ENCODE data around the gene NTSR1. TPM values are rescaled to one million over a fixed set of nuclear protein-coding genes. Genes with fewer than 3 reads are reported as not detected.

Gene NTSR1
- total RNA-seq, 5 donors from 2014 or later (not counting 1 experiment from before 2014, with no cell fraction given) = 0.33 to 0.63 (median 0.53) TPM; not detected in 2

- H3K9me3 ChIP-seq = no peaks in the 10 kb centered on the region
- H3K27ac Mint-ChIP-seq = peak overlapping the region in 1 of 2 donors; percentile 2
- H3K4me1 ChIP-seq (ENCODE audit: control insufficient read depth in 1 of 2, extremely low read depth in 1 of 2, insufficient read depth in 2 of 2, low read length in 2 of 2) = peaks cover 10 to 28% of the 10 kb centered on the region in 2 experiments
- WGBS (ENCODE audit: insufficient coverage) = 97% methylated on average over 6 of the region's 6 CpGs
- peaks cover 3 to 23% of the 10 kb centered on the region in 2 experiments for H3K27me3 ChIP-seq (replicated peaks in 1 of 2; ENCODE audit: control insufficient read depth in 2 of 2, extremely low read depth in 1 of 2, insufficient read depth in 2 of 2, low read length in 1 of 2)
- H3K4me3 ChIP-seq (ENCODE audit: control insufficient read depth in 1 of 2, extremely low read depth in 1 of 2, low read length in 1 of 2) = no peak overlapping the region
- ChIA-PET CTCF (no interaction called here), POLR2A (no interaction called here)
- DNase-seq (no peak), ATAC-seq (replicated peaks in 1 of 4) (no peak)
- H3K36me3 ChIP-seq (ENCODE audit: control insufficient read depth in 2 of 2, extremely low read depth in 1 of 2, insufficient read depth in 1 of 2, low read length in 1 of 2) = no peaks in the 10 kb centered on the region
- no peaks in the 10 kb centered on the region for H3K36me3 Mint-ChIP-seq
- peaks cover 0 to 4% (median 0%) of the 10 kb centered on the region in 3 donors for H3K9me3 Mint-ChIP-seq
- peaks cover 10 to 43% (median 26%) of the 10 kb centered on the region in 3 donors for H3K4me1 Mint-ChIP-seq
- H3K27ac ChIP-seq (ENCODE audit: low read length) = no peak overlapping the region
- H3K27me3 Mint-ChIP-seq = peaks cover 6 to 16% of the 10 kb centered on the region in 2 donors
- H3K4me3 Mint-ChIP-seq = no peak overlapping the region
These were observed 6.2 kb downstream of the NTSR1 start for GRCh38 chr20:62714799-62715198.

- peaks cover 4 to 12% of the 10 kb centered on the region in 2 donors for H3K27me3 Mint-ChIP-seq
- no peaks in the 10 kb centered on the region for H3K9me3 ChIP-seq
- H3K36me3 Mint-ChIP-seq = peaks cover under 1% of the 10 kb centered on the region
- ATAC-seq (replicated peaks in 1 of 4) (no peak), DNase-seq (no peak)
- H3K9me3 Mint-ChIP-seq = peaks cover 0 to 5% (median under 1%) of the 10 kb centered on the region in 3 donors
- peaks cover 10 to 40% (median 26%) of the 10 kb centered on the region in 3 donors for H3K4me1 Mint-ChIP-seq
- no peak overlapping the region for H3K4me3 Mint-ChIP-seq
- H3K27ac Mint-ChIP-seq = peak overlapping the region in 1 of 2 donors; percentile 2
- ChIA-PET CTCF (interaction anchor here in 1 of 2 donors (0.5 kb wide), 1 partner anchor 79 kb away, joined by 3 read pairs; no protein-coding TSS in a partner anchor), POLR2A (no interaction called here)
- H3K4me3 ChIP-seq (ENCODE audit: control insufficient read depth in 1 of 2, extremely low read depth in 1 of 2, low read length in 1 of 2) = no peak overlapping the region
- H3K4me1 ChIP-seq (ENCODE audit: control insufficient read depth in 1 of 2, extremely low read depth in 1 of 2, insufficient read depth in 2 of 2, low read length in 2 of 2) = peaks cover 10 to 28% of the 10 kb centered on the region in 2 experiments
- H3K36me3 ChIP-seq (ENCODE audit: control insufficient read depth in 2 of 2, extremely low read depth in 1 of 2, insufficient read depth in 1 of 2, low read length in 1 of 2) = no peaks in the 10 kb centered on the region
- 87% methylated on average over 10 of the region's 10 CpGs for WGBS (ENCODE audit: insufficient coverage)
- no peak overlapping the region for H3K27ac ChIP-seq (ENCODE audit: low read length)
- H3K27me3 ChIP-seq (replicated peaks in 1 of 2; ENCODE audit: control insufficient read depth in 2 of 2, extremely low read depth in 1 of 2, insufficient read depth in 2 of 2, low read length in 1 of 2) = peaks cover 2 to 19% of the 10 kb centered on the region in 2 experiments
These were observed 6.6 kb downstream of the NTSR1 start for GRCh38 chr20:62715201-62715600.

DNA sequence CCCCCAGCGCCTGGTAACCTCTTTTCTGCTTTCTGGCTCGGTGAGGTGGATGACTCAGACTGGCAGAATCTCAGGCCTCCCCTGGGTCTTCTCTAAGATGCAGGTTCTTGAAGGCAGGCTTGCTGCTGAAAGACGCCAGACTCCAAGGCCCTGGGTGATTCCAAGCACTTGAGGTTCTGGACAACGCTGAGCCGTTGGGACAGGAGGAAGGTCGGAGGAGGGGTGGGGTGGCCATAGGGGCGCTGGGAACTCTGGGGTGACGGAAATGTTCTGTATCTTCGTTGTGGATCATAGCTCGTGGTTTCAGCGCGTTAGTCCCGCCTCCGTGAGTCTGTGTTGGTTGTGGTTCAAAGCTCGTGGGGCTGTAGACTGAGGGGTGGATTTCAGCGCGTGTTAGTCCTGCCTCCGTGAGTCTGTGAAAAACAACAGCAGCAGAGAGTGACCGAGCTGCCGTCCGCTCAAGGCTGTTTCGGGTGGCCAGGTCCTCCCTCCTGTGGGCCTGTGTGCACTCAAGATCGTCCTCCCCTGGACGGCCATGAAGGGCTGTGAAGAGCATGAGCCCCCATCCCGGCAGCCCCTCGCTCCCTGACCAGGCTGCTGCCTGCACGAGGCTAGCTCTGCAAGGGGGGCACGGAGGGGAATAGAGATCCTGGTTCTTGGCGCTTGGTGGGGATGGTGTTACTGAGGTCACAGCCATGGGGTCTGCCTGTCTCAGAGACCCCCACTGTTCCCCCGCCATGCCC lies 7.7 kb downstream of the NTSR1 start:
- peaks cover 0 to 8% of the 10 kb centered on the region in 2 experiments for H3K27me3 ChIP-seq (replicated peaks in 1 of 2; ENCODE audit: control insufficient read depth in 2 of 2, extremely low read depth in 1 of 2, insufficient read depth in 2 of 2, low read length in 1 of 2)
- POLR2A ChIA-PET = no interaction called here
- ATAC-seq (replicated peaks in 1 of 4) (peak; percentile 93 to 98 (median 95)), DNase-seq (peak in 32 of 35 experiments; percentile 17 to 67 (median 39))
- H3K27ac ChIP-seq (ENCODE audit: low read length) = peak overlapping the region; percentile 60
- Mint-ChIP-seq H3K27ac (peak overlapping the region; percentile 86 to 90), H3K4me1 (peaks cover 10 to 38% (median 26%) of the 10 kb centered on the region in 3 donors), H3K36me3 (peaks cover 4% of the 10 kb centered on the region), H3K9me3 (peaks cover 6 to 14% (median 9%) of the 10 kb centered on the region in 3 donors), H3K4me3 (peak overlapping the region; percentile 55 to 74 (median 56)), H3K27me3 (peaks cover 0 to 3% of the 10 kb centered on the region in 2 donors)
- CTCF ChIA-PET = no interaction called here
- no peak overlapping the region for H3K4me3 ChIP-seq (ENCODE audit: control insufficient read depth in 1 of 2, extremely low read depth in 1 of 2, low read length in 1 of 2)
- no peaks in the 10 kb centered on the region for H3K36me3 ChIP-seq (ENCODE audit: control insufficient read depth in 2 of 2, extremely low read depth in 1 of 2, insufficient read depth in 1 of 2, low read length in 1 of 2)
- peaks cover 2% of the 10 kb centered on the region for H3K9me3 ChIP-seq
- WGBS (ENCODE audit: insufficient coverage) = 31% methylated on average over 28 of the region's 30 CpGs
- peaks cover 8 to 28% of the 10 kb centered on the region in 2 experiments for H3K4me1 ChIP-seq (ENCODE audit: control insufficient read depth in 1 of 2, extremely low read depth in 1 of 2, insufficient read depth in 2 of 2, low read length in 2 of 2)

- Mint-ChIP-seq H3K4me1 (peaks cover 15 to 44% (median 32%) of the 10 kb centered on the region in 3 donors), H3K27me3 (no peaks in the 10 kb centered on the region), H3K9me3 (peaks cover 11 to 20% (median 14%) of the 10 kb centered on the region in 3 donors), H3K27ac (peak overlapping the region; percentile 86 to 90), H3K4me3 (no peak overlapping the region), H3K36me3 (peaks cover 4% of the 10 kb centered on the region)
- Histone ChIP-seq H3K27me3 (replicated peaks in 1 of 2; ENCODE audit: control insufficient read depth in 2 of 2, extremely low read depth in 1 of 2, insufficient read depth in 2 of 2, low read length in 1 of 2) (peaks cover 0 to 8% of the 10 kb centered on the region in 2 experiments), H3K4me1 (ENCODE audit: control insufficient read depth in 1 of 2, extremely low read depth in 1 of 2, insufficient read depth in 2 of 2, low read length in 2 of 2) (peaks cover 8 to 28% of the 10 kb centered on the region in 2 experiments), H3K36me3 (ENCODE audit: control insufficient read depth in 2 of 2, extremely low read depth in 1 of 2, insufficient read depth in 1 of 2, low read length in 1 of 2) (no peaks in the 10 kb centered on the region), H3K4me3 (ENCODE audit: control insufficient read depth in 1 of 2, extremely low read depth in 1 of 2, low read length in 1 of 2) (no peak overlapping the region), H3K27ac (ENCODE audit: low read length) (no peak overlapping the region), H3K9me3 (peaks cover 4% of the 10 kb centered on the region)
- DNase-seq = no peak
- 89% methylated on average over 11 of the region's 11 CpGs for WGBS (ENCODE audit: insufficient coverage)
- ChIA-PET POLR2A (no interaction called here), CTCF (no interaction called here)
- no peak for ATAC-seq (replicated peaks in 1 of 4)
These were observed 8.3 kb downstream of the NTSR1 start for GRCh38 chr20:62716941-62717310.

GRCh38 chr20:62717933-62718332 lies 9.3 kb downstream of the NTSR1 start:
- ChIA-PET CTCF (no interaction called here), POLR2A (no interaction called here)
- ATAC-seq (replicated peaks in 1 of 4) = no peak
- WGBS (ENCODE audit: insufficient coverage) = 65% methylated on average over 18 of the region's 18 CpGs
- Mint-ChIP-seq H3K4me3 (no peak overlapping the region), H3K27ac (no peak overlapping the region), H3K36me3 (peaks cover 8% of the 10 kb centered on the region), H3K27me3 (peaks cover 0 to 3% of the 10 kb centered on the region in 2 donors), H3K9me3 (peaks cover 11 to 25% (median 20%) of the 10 kb centered on the region in 3 donors), H3K4me1 (peaks cover 15 to 44% (median 32%) of the 10 kb centered on the region in 3 donors)
- no peak overlapping the region for H3K4me3 ChIP-seq (ENCODE audit: control insufficient read depth in 1 of 2, extremely low read depth in 1 of 2, low read length in 1 of 2)
- peaks cover 8 to 28% of the 10 kb centered on the region in 2 experiments for H3K4me1 ChIP-seq (ENCODE audit: control insufficient read depth in 1 of 2, extremely low read depth in 1 of 2, insufficient read depth in 2 of 2, low read length in 2 of 2)
- H3K27ac ChIP-seq (ENCODE audit: low read length) = no peak overlapping the region
- peaks cover 4% of the 10 kb centered on the region for H3K9me3 ChIP-seq
- H3K36me3 ChIP-seq (ENCODE audit: control insufficient read depth in 2 of 2, extremely low read depth in 1 of 2, insufficient read depth in 1 of 2, low read length in 1 of 2) = no peaks in the 10 kb centered on the region
- peaks cover 0 to 12% of the 10 kb centered on the region in 2 experiments for H3K27me3 ChIP-seq (replicated peaks in 1 of 2; ENCODE audit: control insufficient read depth in 2 of 2, extremely low read depth in 1 of 2, insufficient read depth in 2 of 2, low read length in 1 of 2)
- DNase-seq = no peak

DNA sequence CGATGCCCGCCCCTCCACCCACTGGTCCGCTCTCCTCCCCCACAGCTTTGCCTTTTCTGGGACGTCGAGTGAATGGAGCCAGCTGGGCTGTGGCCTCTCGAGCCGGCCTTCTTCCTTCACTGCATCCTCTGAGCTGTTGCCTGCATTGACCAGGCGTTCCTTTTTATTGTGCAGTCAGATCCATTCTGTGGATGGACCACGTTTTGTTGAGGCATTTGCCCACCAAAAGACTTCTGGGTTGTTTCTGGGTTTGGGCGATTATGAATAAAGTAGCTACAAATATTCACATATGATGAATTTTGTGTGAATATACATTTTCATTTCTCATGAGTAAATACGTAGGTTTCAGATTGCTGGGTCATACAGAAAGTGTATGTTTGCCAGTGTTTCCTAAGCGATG lies 9.9 kb downstream of the NTSR1 start:
- Mint-ChIP-seq H3K27me3 (peaks cover 0 to 3% of the 10 kb centered on the region in 2 donors), H3K27ac (no peak overlapping the region)
- CTCF ChIA-PET = no interaction called here

More for the DNA sequence above, 9.9 kb downstream of the NTSR1 start:
- no peak overlapping the region for H3K4me3 Mint-ChIP-seq
- peaks cover 11 to 25% (median 20%) of the 10 kb centered on the region in 3 donors for H3K9me3 Mint-ChIP-seq
- POLR2A ChIA-PET = interaction anchor here (0.5 to 0.7 kb wide), 3 partner anchors 67 to 462 kb away, joined by 3 read pairs; no protein-coding TSS in a partner anchor
- H3K4me1 Mint-ChIP-seq = peaks cover 15 to 44% (median 32%) of the 10 kb centered on the region in 3 donors
- Histone ChIP-seq H3K4me1 (ENCODE audit: control insufficient read depth in 1 of 2, extremely low read depth in 1 of 2, insufficient read depth in 2 of 2, low read length in 2 of 2) (peaks cover 8 to 28% of the 10 kb centered on the region in 2 experiments), H3K4me3 (ENCODE audit: control insufficient read depth in 1 of 2, extremely low read depth in 1 of 2, low read length in 1 of 2) (no peak overlapping the region), H3K27me3 (replicated peaks in 1 of 2; ENCODE audit: control insufficient read depth in 2 of 2, extremely low read depth in 1 of 2, insufficient read depth in 2 of 2, low read length in 1 of 2) (peaks cover 0 to 14% of the 10 kb centered on the region in 2 experiments), H3K27ac (ENCODE audit: low read length) (no peak overlapping the region), H3K9me3 (peaks cover 4% of the 10 kb centered on the region), H3K36me3 (ENCODE audit: control insufficient read depth in 2 of 2, extremely low read depth in 1 of 2, insufficient read depth in 1 of 2, low read length in 1 of 2) (no peaks in the 10 kb centered on the region)
- ATAC-seq (replicated peaks in 1 of 4) (no peak), DNase-seq (no peak)
- no CpG with 5 or more reads among the region's 12 CpGs for WGBS (ENCODE audit: insufficient coverage)
- H3K36me3 Mint-ChIP-seq = peaks cover 8% of the 10 kb centered on the region
